Body of pancreas (tissue), 4 donors: Measurements from ENCODE around the gene CACNA1H. TPM values are rescaled to one million over a fixed set of nuclear protein-coding genes. Genes with fewer than 3 reads are reported as not detected.

Experiments used
- ATAC-seq: fragments of 150-250 bp; one replicate; pipeline ENCODE4 v1.9.1; 2016
- DNase-seq, 4 donors: peaks; one replicate each; pipeline ENCODE4 v3.0.0-alpha.2; 2019
- H3K27ac ChIP-seq, 4 donors: fragments of 200-600 bp; sonication (generic); 1 replicate in 3 of 4; 2 replicates in 1 of 4; pipeline versions ENCODE4 v1.5.1 to v1.6.1; 2016 to 2019; ENCODE audit warnings: mild to moderate bottlenecking in 1 of 4, mixed read lengths in 1 of 4, moderate library complexity in 1 of 4
- H3K27me3 ChIP-seq, 2 donors: fragments of 200-600 bp; sonication (generic); one replicate each; pipeline ENCODE4 v1.6.0; 2016; ENCODE audit warnings: mild to moderate bottlenecking in 1 of 2
- H3K36me3 ChIP-seq, 2 donors: fragments of 200-600 bp; sonication (generic); replicated peaks in 1 of 2; 2 replicates each; pipeline ENCODE4 v1.5.1; 2016; ENCODE audit warnings: low read depth in 2 of 2; ENCODE audit not compliant: insufficient read depth in 1 of 2
- H3K4me1 ChIP-seq: fragments of 200-600 bp; sonication (generic); one replicate; pipeline ENCODE4 v1.6.0; 2016
- H3K4me3 ChIP-seq, 2 donors: fragments of 200-600 bp; sonication (generic); 1 replicate in 1 of 2; 2 replicates in 1 of 2; pipeline ENCODE4 v1.5.1; 2016 to 2019
- H3K9me3 ChIP-seq, 3 donors: fragments of 200-600 bp; sonication (generic); 1 replicate in 2 of 3; 2 replicates in 1 of 3; pipeline ENCODE4 v1.5.1; 2016
- POLR2A ChIP-seq, 3 donors: fragments of 450-650 bp; IDR thresholded peaks; one replicate each; pipeline ENCODE4 v1.6.1; 2016; ENCODE audit warnings: antibody characterized with exemption in 3 of 3, mild to moderate bottlenecking in 2 of 3
- WGBS, 2 donors: methylation state at CpG; one replicate each; pipeline ENCODE4 v1.1.5; 2017; 5-methylcytosine and 5-hydroxymethylcytosine counted together
- intact Hi-C: fragments of 100-400 bp; cut with DNase I; formaldehyde crosslinking; loops from one replicate; pipeline ENCODE4 v1.15.1; 2023
- total RNA-seq, 2 donors: library from RNA; depleted of rRNA; stranded (reverse); fragments of >200 nt; gene quantifications; one replicate each; pipeline ENCODE4 v1.1.0, GENCODE V29; 2016
- TF ChIP-seq, protein P1 (sequence below), 7 experiments: fragments of 450-650 bp in 4 of 7; fragments of 200-600 bp in 3 of 7; sonication (generic) in 3 of 7; IDR thresholded peaks; one replicate each; pipeline ENCODE4 v1.5.1; 2016 to 2019; ENCODE audit warnings: antibody characterized with exemption in 7 of 7

CACNA1H gene
- total RNA-seq, 2 donors from 2014 or later: 7.3 to 15.2 TPM

- intact Hi-C loops: no loop called here
- peak; percentile 22 for ATAC-seq
- no peak overlapping the region for H3K4me3 ChIP-seq
These were observed 106.2 kb downstream of the CACNA1H start for GRCh38 chr16:1258906-1259759.

GRCh38 chr16:1259760-1260068 lies 106.8 kb downstream of the CACNA1H start:
- TF ChIP-seq, protein P1, sequence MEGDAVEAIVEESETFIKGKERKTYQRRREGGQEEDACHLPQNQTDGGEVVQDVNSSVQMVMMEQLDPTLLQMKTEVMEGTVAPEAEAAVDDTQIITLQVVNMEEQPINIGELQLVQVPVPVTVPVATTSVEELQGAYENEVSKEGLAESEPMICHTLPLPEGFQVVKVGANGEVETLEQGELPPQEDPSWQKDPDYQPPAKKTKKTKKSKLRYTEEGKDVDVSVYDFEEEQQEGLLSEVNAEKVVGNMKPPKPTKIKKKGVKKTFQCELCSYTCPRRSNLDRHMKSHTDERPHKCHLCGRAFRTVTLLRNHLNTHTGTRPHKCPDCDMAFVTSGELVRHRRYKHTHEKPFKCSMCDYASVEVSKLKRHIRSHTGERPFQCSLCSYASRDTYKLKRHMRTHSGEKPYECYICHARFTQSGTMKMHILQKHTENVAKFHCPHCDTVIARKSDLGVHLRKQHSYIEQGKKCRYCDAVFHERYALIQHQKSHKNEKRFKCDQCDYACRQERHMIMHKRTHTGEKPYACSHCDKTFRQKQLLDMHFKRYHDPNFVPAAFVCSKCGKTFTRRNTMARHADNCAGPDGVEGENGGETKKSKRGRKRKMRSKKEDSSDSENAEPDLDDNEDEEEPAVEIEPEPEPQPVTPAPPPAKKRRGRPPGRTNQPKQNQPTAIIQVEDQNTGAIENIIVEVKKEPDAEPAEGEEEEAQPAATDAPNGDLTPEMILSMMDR (IDR thresholded peaks at IDR 0.05): no peak
- no peak for TF ChIP-seq POLR2A (IDR thresholded peaks at IDR 0.05)
- Histone ChIP-seq H3K27me3 (peaks cover 0 to 10% of the 10 kb centered on the region in 2 donors), H3K36me3 (no peaks in the 10 kb centered on the region), H3K27ac (no peak overlapping the region), H3K4me1 (peaks cover 9% of the 10 kb centered on the region), H3K4me3 (no peak overlapping the region), H3K9me3 (no peaks in the 10 kb centered on the region)
- intact Hi-C loops: no loop called here
- DNase-seq (no peak), ATAC-seq (no peak)
- WGBS, 2 donors: 13 to 24% methylated on average over 2 to 11 of the region's 11 CpGs

More at GRCh38 chr16:1258906-1259759, 106.2 kb downstream of the CACNA1H start:
- peaks cover 0 to 10% of the 10 kb centered on the region in 2 donors for H3K27me3 ChIP-seq
- H3K4me1 ChIP-seq: peaks cover 9% of the 10 kb centered on the region
- no peak overlapping the region for H3K27ac ChIP-seq
- H3K9me3 ChIP-seq: no peaks in the 10 kb centered on the region
- TF ChIP-seq, protein P1 (IDR thresholded peaks at IDR 0.05): no peak
- no peak for TF ChIP-seq POLR2A (IDR thresholded peaks at IDR 0.05)
- DNase-seq: peak in 2 of 4 donors; percentile 34 to 42
- no peaks in the 10 kb centered on the region for H3K36me3 ChIP-seq
- 8 to 14% methylated on average over 10 to 41 of the region's 42 CpGs for WGBS, 2 donors

DNA sequence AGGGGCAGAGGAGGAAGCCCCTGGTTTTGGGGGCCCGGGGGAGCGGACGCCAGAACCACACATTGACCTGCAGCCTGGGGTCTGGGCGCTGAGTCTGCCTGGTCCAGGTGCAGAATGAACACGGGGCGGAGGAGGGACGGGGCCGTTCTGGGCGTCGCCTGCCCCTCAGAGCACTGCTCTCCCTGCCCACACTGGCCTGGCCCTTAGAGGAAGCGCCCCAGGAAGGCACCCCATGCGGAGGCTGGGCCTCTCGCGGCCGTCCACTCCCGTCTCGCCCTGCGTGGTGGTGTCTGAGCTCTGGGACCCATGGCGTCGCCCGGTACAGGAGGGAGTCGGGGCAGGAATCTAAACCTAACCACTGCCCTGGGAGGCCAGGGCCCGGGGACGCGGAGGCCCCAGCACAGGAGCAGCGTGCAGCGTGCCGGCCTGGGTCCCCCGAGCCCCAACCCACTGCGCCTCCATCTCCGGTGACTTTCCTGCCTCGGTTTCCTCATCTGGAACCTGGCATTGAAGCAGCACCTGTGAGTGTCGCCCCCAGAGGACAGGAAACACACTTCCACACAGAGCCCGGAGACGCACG lies 107.3 kb downstream of the CACNA1H start:
- no peak for DNase-seq
- TF ChIP-seq, protein P1 (IDR thresholded peaks at IDR 0.05): no peak
- no peak for TF ChIP-seq POLR2A (IDR thresholded peaks at IDR 0.05)
- intact Hi-C loops: no loop called here

DNA sequence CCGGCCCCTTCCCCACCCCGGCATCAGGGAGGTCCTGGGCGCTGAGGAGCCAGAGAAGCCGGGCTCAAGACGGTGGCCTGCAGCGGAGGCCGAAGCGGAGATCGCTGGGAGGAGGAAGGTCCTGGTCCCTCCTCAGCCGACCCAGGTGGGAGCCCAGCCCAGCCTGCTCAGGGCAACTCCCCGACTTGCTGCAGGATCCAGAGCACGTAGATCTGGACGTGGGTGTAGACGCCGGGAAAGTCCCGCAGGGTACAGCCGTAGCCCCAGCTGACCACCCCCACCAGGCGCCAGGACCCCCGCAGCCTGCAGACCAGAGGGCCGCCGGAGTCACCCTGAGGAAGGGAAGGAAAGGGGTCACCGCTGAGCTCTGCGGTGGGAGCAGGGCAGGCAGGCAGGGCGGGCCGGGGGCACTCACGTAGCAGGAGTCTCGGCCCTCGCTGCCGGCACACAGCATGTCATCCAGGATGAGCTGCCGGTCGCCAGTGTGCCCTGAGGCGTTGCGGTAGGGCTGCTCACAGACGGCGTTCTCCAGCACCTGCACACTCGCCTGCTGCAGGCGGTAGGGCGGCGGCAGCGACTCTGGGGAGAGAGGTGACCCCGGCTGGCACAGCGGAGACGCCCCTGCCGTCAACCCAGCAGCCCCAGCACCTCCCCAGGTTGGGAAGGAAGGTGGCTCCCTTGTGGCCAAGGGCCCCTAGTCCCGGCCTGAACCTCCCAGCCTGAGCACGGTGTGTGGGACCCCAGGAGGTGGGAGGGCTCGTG lies 108.4 kb downstream of the CACNA1H start:
- H3K4me1 ChIP-seq: peaks cover 9% of the 10 kb centered on the region
- H3K27me3 ChIP-seq: peaks cover 0 to 10% of the 10 kb centered on the region in 2 donors
- H3K27ac ChIP-seq: no peak overlapping the region
- DNase-seq (no peak), ATAC-seq (no peak)
- intact Hi-C loops: no loop called here
- H3K36me3 ChIP-seq: no peaks in the 10 kb centered on the region
- no peaks in the 10 kb centered on the region for H3K9me3 ChIP-seq
- WGBS, 2 donors: 7 to 15% methylated on average over 11 to 43 of the region's 47 CpGs
- TF ChIP-seq, protein P1 (IDR thresholded peaks at IDR 0.05): no peak
- no peak for TF ChIP-seq POLR2A (IDR thresholded peaks at IDR 0.05)
- no peak overlapping the region for H3K4me3 ChIP-seq

More for the DNA sequence above, 107.3 kb downstream of the CACNA1H start:
- Histone ChIP-seq H3K4me1 (peaks cover 9% of the 10 kb centered on the region), H3K36me3 (no peaks in the 10 kb centered on the region), H3K27ac (no peak overlapping the region), H3K27me3 (peaks cover 0 to 10% of the 10 kb centered on the region in 2 donors), H3K4me3 (no peak overlapping the region), H3K9me3 (no peaks in the 10 kb centered on the region)
- no peak for ATAC-seq
- WGBS, 2 donors: 57% methylated on average over 33 of the region's 36 CpGs; no CpG with 5 or more reads in 1 of the 2 donors
